ENCODE measurements around the gene TIGAR.

Gene TIGAR

DNA sequence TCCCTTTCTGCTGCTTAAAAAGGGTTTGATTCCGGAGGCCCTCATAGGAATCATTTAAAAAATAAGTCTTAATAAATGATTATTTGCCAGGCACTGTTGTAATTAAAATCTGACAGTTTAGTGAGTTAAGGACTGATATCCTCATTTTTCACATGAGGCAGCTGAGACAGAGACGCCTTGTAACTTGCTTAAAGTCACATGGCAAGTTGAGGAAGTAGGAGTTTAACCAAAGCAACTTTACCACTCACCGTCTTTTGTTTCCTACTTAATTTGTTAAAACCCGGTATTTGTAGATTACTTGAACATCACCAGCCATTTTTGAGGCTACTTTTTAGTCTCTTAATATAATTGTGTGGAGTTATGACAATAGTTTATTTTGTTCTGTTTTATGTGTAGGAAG, 2.4 kb downstream of the TIGAR start:
- TF ChIP-seq CTCF (IDR thresholded peaks at IDR 0.05; ENCODE audit: insufficient read depth, low read depth, low read length, missing control alignments) = no peak
- no peak overlapping the region for H3K4me3 ChIP-seq (ENCODE audit: low read depth, low read length)
- DNase-seq (ENCODE audit: low read depth) = no peak

DNA sequence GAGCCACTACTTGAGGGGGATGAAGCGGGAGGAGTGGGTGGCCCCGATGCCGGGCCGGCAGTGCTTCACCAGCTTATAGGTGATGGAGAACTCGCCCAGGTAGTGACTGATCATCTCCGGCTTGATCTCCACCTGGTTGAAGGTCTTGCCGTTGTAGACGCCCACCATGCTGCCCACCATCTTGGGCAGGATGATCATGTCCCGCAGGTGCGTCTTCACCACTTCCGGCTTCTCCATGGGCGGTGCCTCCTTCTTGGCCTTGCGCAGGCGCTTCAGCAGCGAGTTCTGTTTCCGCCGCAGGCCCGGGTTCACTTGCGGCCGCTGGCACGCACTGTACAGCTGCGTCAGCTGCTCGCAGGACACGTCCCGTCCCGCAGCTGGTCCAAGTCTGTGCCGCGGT, 3.4 kb downstream of the TIGAR start:
- no peak for DNase-seq (ENCODE audit: low read depth)
- no peak for TF ChIP-seq CTCF (IDR thresholded peaks at IDR 0.05; ENCODE audit: insufficient read depth, low read depth, low read length, missing control alignments)
- H3K4me3 ChIP-seq (ENCODE audit: low read depth, low read length) = no peak overlapping the region

DNA sequence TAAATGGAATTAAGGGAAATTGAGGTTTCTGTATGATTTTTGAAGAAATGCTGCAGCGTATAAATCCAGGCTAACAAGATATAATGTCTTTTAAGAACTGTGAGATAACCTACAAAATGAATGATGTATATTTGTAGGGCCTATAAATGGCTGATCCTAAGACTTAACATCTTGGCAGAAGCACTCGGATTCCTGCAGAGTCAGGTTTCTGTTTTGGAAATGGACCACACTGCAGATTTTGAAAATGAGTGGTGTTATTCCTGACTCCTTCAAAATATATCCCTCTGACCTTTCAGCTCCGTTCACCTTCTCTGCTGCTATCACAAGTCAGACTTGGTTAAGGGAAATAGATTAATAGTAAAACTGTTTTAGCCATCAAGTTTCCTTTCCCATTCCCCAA, 5.0 kb downstream of the TIGAR start:
- no peak for TF ChIP-seq CTCF (IDR thresholded peaks at IDR 0.05; ENCODE audit: insufficient read depth, low read depth, low read length, missing control alignments)
- DNase-seq (ENCODE audit: low read depth) = no peak
- H3K4me3 ChIP-seq (ENCODE audit: low read depth, low read length) = no peak overlapping the region

GRCh38 chr12:4327293-4327692, 6.3 kb downstream of the TIGAR start:
- no peak for TF ChIP-seq CTCF (IDR thresholded peaks at IDR 0.05; ENCODE audit: insufficient read depth, low read depth, low read length, missing control alignments)
- no peak for DNase-seq (ENCODE audit: low read depth)
- H3K4me3 ChIP-seq (ENCODE audit: low read depth, low read length) = no peak overlapping the region

- no peak overlapping the region for H3K4me3 ChIP-seq (ENCODE audit: low read depth, low read length)
- DNase-seq (ENCODE audit: low read depth) = no peak
- TF ChIP-seq CTCF (IDR thresholded peaks at IDR 0.05; ENCODE audit: insufficient read depth, low read depth, low read length, missing control alignments) = no peak
Observed at GRCh38 chr12:4330203-4330602, 9.2 kb downstream of the TIGAR start.

GRCh38 chr12:4331221-4331620, 10.2 kb downstream of the TIGAR start:
- H3K4me3 ChIP-seq (ENCODE audit: low read depth, low read length) = no peak overlapping the region
- DNase-seq (ENCODE audit: low read depth) = no peak
- no peak for TF ChIP-seq CTCF (IDR thresholded peaks at IDR 0.05; ENCODE audit: insufficient read depth, low read depth, low read length, missing control alignments)

- DNase-seq (ENCODE audit: low read depth) = no peak
- no peak overlapping the region for H3K4me3 ChIP-seq (ENCODE audit: low read depth, low read length)
- no peak for TF ChIP-seq CTCF (IDR thresholded peaks at IDR 0.05; ENCODE audit: insufficient read depth, low read depth, low read length, missing control alignments)
Observed at GRCh38 chr12:4331842-4332241, 10.8 kb downstream of the TIGAR start.

All from GM12865 (cell line).